ENCODE results near the gene MT1X. TPM values are rescaled to one million over a fixed set of nuclear protein-coding genes. Genes with fewer than 3 reads are reported as not detected.

The MT1X gene
- total and polyA plus RNA-seq, 4 donors: 213 to 3,979 (median 1,403) TPM

- WGBS: 70% methylated on average over 1 of the region's 1 CpG
These were observed 6.5 kb downstream of the MT1X start for GRCh38 chr16:56688762-56689161.

GRCh38 chr16:56689171-56689570 lies 6.9 kb downstream of the MT1X start:
- TF ChIP-seq GABPA (IDR thresholded peaks at IDR 0.05 in 1 of 2, conservative IDR thresholded peaks at IDR 0.05 in 1 of 2) (no peak), CTCF (IDR thresholded peaks at IDR 0.05; ENCODE audit: low read depth, low read length, missing input control) (no peak)
- H3K27ac ChIP-seq (ENCODE audit: low read depth in 1 of 2, low read length in 2 of 2): no peak overlapping the region
- no peak for DNase-seq (ENCODE audit: low spot score)
- H3K27me3 ChIP-seq (ENCODE audit: control insufficient read depth in 4 of 4, insufficient read depth in 4 of 4, low read length in 3 of 4): no peaks in the 10 kb centered on the region
- H3K9ac ChIP-seq (ENCODE audit: low read depth in 1 of 2, low read length in 2 of 2): no peak overlapping the region
- H3K36me3 ChIP-seq (ENCODE audit: control insufficient read depth in 4 of 4, insufficient read depth in 3 of 4, low read depth in 1 of 4, low read length in 3 of 4): no peaks in the 10 kb centered on the region
- WGBS: 88% methylated on average over 3 of the region's 3 CpGs
- peaks cover 0 to 2% (median 0%) of the 10 kb centered on the region in 4 donors for H3K4me1 ChIP-seq (ENCODE audit: control insufficient read depth in 4 of 4, insufficient read depth in 4 of 4, low read length in 3 of 4)
- no peak overlapping the region for H3K4me3 ChIP-seq (ENCODE audit: low read depth in 1 of 3, low read length in 3 of 3)
- H3K9me3 ChIP-seq (ENCODE audit: control insufficient read depth in 4 of 4, low read length in 3 of 4): no peaks in the 10 kb centered on the region

More at GRCh38 chr16:56688762-56689161, 6.5 kb downstream of the MT1X start:
- H3K9ac ChIP-seq (ENCODE audit: low read depth in 1 of 2, low read length in 2 of 2): no peak overlapping the region
- H3K36me3 ChIP-seq (ENCODE audit: control insufficient read depth in 4 of 4, insufficient read depth in 3 of 4, low read depth in 1 of 4, low read length in 3 of 4): no peaks in the 10 kb centered on the region
- H3K4me1 ChIP-seq (ENCODE audit: control insufficient read depth in 4 of 4, insufficient read depth in 4 of 4, low read length in 3 of 4): peaks cover 0 to 2% (median 0%) of the 10 kb centered on the region in 4 donors
- no peak for DNase-seq (ENCODE audit: low spot score)
- no peak overlapping the region for H3K4me3 ChIP-seq (ENCODE audit: low read depth in 1 of 3, low read length in 3 of 3)
- no peaks in the 10 kb centered on the region for H3K9me3 ChIP-seq (ENCODE audit: control insufficient read depth in 4 of 4, low read length in 3 of 4)
- H3K27me3 ChIP-seq (ENCODE audit: control insufficient read depth in 4 of 4, insufficient read depth in 4 of 4, low read length in 3 of 4): no peaks in the 10 kb centered on the region
- H3K27ac ChIP-seq (ENCODE audit: low read depth in 1 of 2, low read length in 2 of 2): no peak overlapping the region
- TF ChIP-seq JUND (IDR thresholded peaks at IDR 0.05) (no peak), REST (IDR thresholded peaks at IDR 0.05) (no peak), FOXA1 (IDR thresholded peaks at IDR 0.05) (no peak), FOXA2 (IDR thresholded peaks at IDR 0.05) (no peak), HNF4G (IDR thresholded peaks at IDR 0.05) (no peak), RAD21 (IDR thresholded peaks at IDR 0.05) (no peak)

- Histone ChIP-seq H3K4me1 (ENCODE audit: control insufficient read depth in 4 of 4, insufficient read depth in 4 of 4, low read length in 3 of 4) (no peaks in the 10 kb centered on the region), H3K27me3 (ENCODE audit: control insufficient read depth in 4 of 4, insufficient read depth in 4 of 4, low read length in 3 of 4) (no peaks in the 10 kb centered on the region), H3K36me3 (ENCODE audit: control insufficient read depth in 4 of 4, insufficient read depth in 3 of 4, low read depth in 1 of 4, low read length in 3 of 4) (no peaks in the 10 kb centered on the region), H3K4me3 (ENCODE audit: low read depth in 1 of 3, low read length in 3 of 3) (no peak overlapping the region), H3K9me3 (ENCODE audit: control insufficient read depth in 4 of 4, low read length in 3 of 4) (no peaks in the 10 kb centered on the region), H3K27ac (ENCODE audit: low read depth in 1 of 2, low read length in 2 of 2) (no peak overlapping the region), H3K9ac (ENCODE audit: low read depth in 1 of 2, low read length in 2 of 2) (no peak overlapping the region)
- WGBS: 85% methylated on average over 4 of the region's 4 CpGs
- no peak for DNase-seq (ENCODE audit: low spot score)
- TF ChIP-seq ZBTB33 (IDR thresholded peaks at IDR 0.05) (no peak), FOXA2 (IDR thresholded peaks at IDR 0.05) (no peak), HNF4A (conservative IDR thresholded peaks at IDR 0.05) (no peak), MAX (IDR thresholded peaks at IDR 0.05) (no peak), REST (IDR thresholded peaks at IDR 0.05) (no peak), TAF1 (conservative IDR thresholded peaks at IDR 0.05) (no peak), YY1 (IDR thresholded peaks at IDR 0.05) (no peak)
These were observed 8.3 kb downstream of the MT1X start for GRCh38 chr16:56690420-56691122.
